Esophagus muscularis mucosa (tissue), 4 donors: ENCODE data around the gene CCDC196.

Experiments
- CTCF ChIP-seq, 3 experiments: fragments of 200-600 bp in 2 of 3; fragments of 450-650 bp in 1 of 3; sonication (generic) in 2 of 3; IDR thresholded peaks; one replicate each; pipeline ENCODE4 v1.5.1; 2017 to 2019; ENCODE audit warnings: antibody characterized with exemption in 3 of 3, mild to moderate bottlenecking in 2 of 3, moderate library complexity in 1 of 3
- EP300 ChIP-seq: sonication (generic); formaldehyde crosslinking; IDR thresholded peaks from one replicate; pipeline ENCODE4 v1.6.1; 2017; ENCODE audit warnings: antibody characterized with exemption
- POLR2A ChIP-seq: fragments of 450-650 bp; IDR thresholded peaks from one replicate; pipeline ENCODE4 v1.6.1; 2017; ENCODE audit warnings: antibody characterized with exemption, moderate library complexity, mild to moderate bottlenecking, low read depth
- POLR2AphosphoS5 ChIP-seq, 2 donors: sonication (generic); formaldehyde crosslinking; IDR thresholded peaks; one replicate each; pipeline ENCODE4 v1.6.1; 2017; ENCODE audit warnings: antibody characterized with exemption in 2 of 2

GRCh38 chr14:66490143-66491111 is 4.3 kb downstream of the CCDC196 start:
- TF ChIP-seq CTCF (IDR thresholded peaks at IDR 0.05) (no peak), POLR2A (no peak), POLR2AphosphoS5 (IDR thresholded peaks at IDR 0.05) (no peak), EP300 (no peak)
